H1 (cell line): ENCODE results near the gene BCL2. TPM values are rescaled to one million over a fixed set of nuclear protein-coding genes. Genes with fewer than 3 reads are reported as not detected.

Experiments
- CTCF ChIA-PET: fragments of 300-600 bp; sonication (Branson Sonifier 250); formaldehyde crosslinking; loops from one replicate; lab custom pipeline; 2021; ENCODE audit not compliant: partially characterized antibody; lab: Charles Lee
- POLR2A ChIA-PET: fragments of 300-600 bp; sonication (Branson Sonifier 250); formaldehyde crosslinking; loops from one replicate; lab custom pipeline; 2021; ENCODE audit warnings: inconsistent platforms; ENCODE audit not compliant: partially characterized antibody; lab: Charles Lee
- DNase-seq, 2 experiments: peaks; one replicate each; pipeline versions ENCODE4 v3.0.0 to v3.0.0-alpha.2; 2010 to 2022; ENCODE audit warnings: low spot score in 2 of 2, low read depth in 1 of 2, mixed read lengths in 1 of 2
- FAIRE-seq: peaks from 2 replicates; lab custom pipeline; 2011; peaks lifted over from hg19 to GRCh38; lab: Jason Lieb, UNC
- H2AFZ ChIP-seq: 2 replicates; pipeline ENCODE4 v1.8.1; 2012; ENCODE audit warnings: low read length, inconsistent platforms
- H2AK5ac ChIP-seq: 2 replicates; pipeline ENCODE4 v1.6.1; 2013; ENCODE audit warnings: low read depth, low read length
- H2BK120ac ChIP-seq: replicated peaks from 2 replicates; pipeline ENCODE3; 2013; ENCODE audit warnings: low read depth, low read length, inconsistent platforms
- H2BK12ac ChIP-seq: 2 replicates; pipeline ENCODE4 v1.6.1; 2013; ENCODE audit warnings: low read depth, low read length
- H2BK15ac ChIP-seq: 2 replicates; pipeline ENCODE4 v1.6.1; 2013; ENCODE audit warnings: low read length
- H2BK20ac ChIP-seq: 2 replicates; pipeline ENCODE4 v1.6.1; 2013; ENCODE audit warnings: low read length
- H2BK5ac ChIP-seq: 2 replicates; pipeline ENCODE4 v1.6.1; 2013; ENCODE audit warnings: low read depth, low read length
- H3K14ac ChIP-seq: 2 replicates; pipeline ENCODE4 v1.6.1; 2013; ENCODE audit warnings: inconsistent platforms; ENCODE audit not compliant: insufficient read length
- H3K18ac ChIP-seq: 2 replicates; pipeline ENCODE4 v1.6.1; 2013; ENCODE audit warnings: low read length; ENCODE audit errors: extremely low read depth
- H3K23ac ChIP-seq: 2 replicates; pipeline ENCODE4 v1.6.1; 2013; ENCODE audit warnings: inconsistent platforms; ENCODE audit not compliant: insufficient read length
- H3K23me2 ChIP-seq: 2 replicates; pipeline ENCODE4 v1.6.1; 2013; ENCODE audit warnings: low read depth, low read length
- H3K27ac ChIP-seq: 2 replicates; pipeline ENCODE4 v1.6.1; 2011; ENCODE audit warnings: low read depth, low read length, inconsistent platforms
- H3K27me3 ChIP-seq, 4 experiments: replicated peaks in 1 of 4; 1 replicate in 1 of 4; 2 replicates in 3 of 4; pipeline versions ENCODE4 v1.6.1 to v1.8.1; 2011 to 2013; ENCODE audit warnings: low read length in 3 of 4, mild to moderate bottlenecking in 3 of 4, inconsistent platforms in 2 of 4, mixed read lengths in 2 of 4, moderate library complexity in 1 of 4; ENCODE audit not compliant: control insufficient read depth in 3 of 4, insufficient read depth in 3 of 4; ENCODE audit errors: extremely low read depth in 1 of 4
- H3K36me3 ChIP-seq, 4 experiments: 2 replicates each; pipeline versions ENCODE4 v1.6.1 to v1.8.1; 2011 to 2013; ENCODE audit warnings: mild to moderate bottlenecking in 4 of 4, low read length in 3 of 4, moderate library complexity in 2 of 4, control low read depth in 1 of 4, inconsistent platforms in 1 of 4; ENCODE audit not compliant: insufficient read depth in 4 of 4, control insufficient read depth in 2 of 4
- H3K4ac ChIP-seq: replicated peaks from 2 replicates; pipeline ENCODE3; 2013; ENCODE audit warnings: low read length, low read depth, mixed read lengths, inconsistent platforms; ENCODE audit not compliant: insufficient read length
- H3K4me1 ChIP-seq, 4 experiments: replicated peaks in 1 of 4; 1 replicate in 1 of 4; 2 replicates in 3 of 4; pipeline versions ENCODE4 v1.6.1 to v1.8.1; 2011 to 2013; ENCODE audit warnings: low read length in 3 of 4, inconsistent platforms in 2 of 4, mixed read lengths in 1 of 4; ENCODE audit not compliant: insufficient read depth in 4 of 4, control insufficient read depth in 3 of 4
- H3K4me2 ChIP-seq, 2 experiments: 2 replicates each; pipeline versions ENCODE4 v1.6.1 to v1.8.1; 2011 to 2013; ENCODE audit warnings: low read depth in 2 of 2, low read length in 2 of 2, control low read depth in 1 of 2, inconsistent platforms in 1 of 2, mild to moderate bottlenecking in 1 of 2; ENCODE audit not compliant: insufficient read depth in 1 of 2
- H3K4me3 ChIP-seq, 4 experiments: fragments of 200-600, 300-600 bp in 1 of 4; sonication (generic), shearing (Covaris generic), sonication (Bioruptor Twin) in 1 of 4; 2 replicates each; pipeline versions ENCODE4 v1.5.1 to v1.8.1; 2011 to 2016; ENCODE audit warnings: low read length in 4 of 4, low read depth in 3 of 4, control low read depth in 2 of 4, inconsistent platforms in 2 of 4, mild to moderate bottlenecking in 2 of 4, mixed read lengths in 1 of 4, moderate library complexity in 1 of 4; ENCODE audit not compliant: insufficient read depth in 2 of 4; ENCODE audit errors: extremely low read depth in 1 of 4
- H3K56ac ChIP-seq: replicated peaks from 2 replicates; pipeline ENCODE3; 2013; ENCODE audit warnings: low read depth, mild to moderate bottlenecking, mixed read lengths, low read length, inconsistent platforms; ENCODE audit not compliant: insufficient read length
- H3K79me1 ChIP-seq: 2 replicates; pipeline ENCODE4 v1.6.1; 2013; ENCODE audit warnings: low read depth, low read length, control low read depth
- H3K79me2 ChIP-seq, 2 experiments: 2 replicates each; pipeline versions ENCODE4 v1.6.1 to v1.8.1; 2012 to 2013; ENCODE audit warnings: low read length in 2 of 2, mild to moderate bottlenecking in 2 of 2, inconsistent platforms in 1 of 2; ENCODE audit not compliant: insufficient read depth in 2 of 2, control insufficient read depth in 1 of 2
- H3K9ac ChIP-seq, 4 experiments: replicated peaks in 1 of 4; 1 replicate in 1 of 4; 2 replicates in 3 of 4; pipeline versions ENCODE4 v1.6.1 to v1.8.1; 2011 to 2013; ENCODE audit warnings: low read depth in 3 of 4, low read length in 3 of 4, control low read depth in 2 of 4, mild to moderate bottlenecking in 2 of 4, moderate library complexity in 2 of 4, inconsistent platforms in 1 of 4; ENCODE audit errors: extremely low read depth in 1 of 4
- H3K9me3 ChIP-seq, 2 experiments: 2 replicates each; pipeline versions ENCODE4 v1.6.1 to v1.8.1; 2012 to 2013; ENCODE audit warnings: mild to moderate bottlenecking in 2 of 2, moderate library complexity in 2 of 2, control low read depth in 1 of 2, inconsistent platforms in 1 of 2, low read depth in 1 of 2, low read length in 1 of 2, mixed read lengths in 1 of 2; ENCODE audit not compliant: insufficient read depth in 2 of 2
- H4K20me1 ChIP-seq, 2 experiments: replicated peaks in 1 of 2; 2 replicates each; pipeline versions ENCODE3 to v1.8.1; 2011 to 2013; ENCODE audit warnings: inconsistent platforms in 2 of 2, low read length in 2 of 2, mild to moderate bottlenecking in 1 of 2; ENCODE audit not compliant: insufficient read depth in 2 of 2, control insufficient read depth in 1 of 2
- H4K5ac ChIP-seq: 2 replicates; pipeline ENCODE4 v1.6.1; 2013; ENCODE audit warnings: low read length, low read depth, mixed read lengths, inconsistent platforms; ENCODE audit not compliant: insufficient read length
- H4K8ac ChIP-seq: 2 replicates; pipeline ENCODE4 v1.8.0; 2013; ENCODE audit warnings: mild to moderate bottlenecking, moderate library complexity, low read length, inconsistent platforms; ENCODE audit not compliant: insufficient read depth; ENCODE audit errors: extremely low read depth
- H4K91ac ChIP-seq: replicated peaks from 2 replicates; pipeline ENCODE3; 2013; ENCODE audit warnings: low read length, mixed read lengths, inconsistent platforms; ENCODE audit not compliant: insufficient read length
- CHD2 ChIP-seq: IDR thresholded peaks from 2 replicates; pipeline ENCODE4 v1.6.1; 2012; ENCODE audit warnings: low read length, improper control_type of control experiment
- SP4 ChIP-seq: IDR thresholded peaks from 2 replicates; pipeline ENCODE4 v1.6.1; 2012; ENCODE audit warnings: low read length, inconsistent platforms
- TAF1 ChIP-seq: IDR thresholded peaks from 2 replicates; pipeline ENCODE4 v1.6.1; 2011; ENCODE audit warnings: mild to moderate bottlenecking, low read depth, low read length
- WGBS, 2 experiments: shearing (Covaris generic) in 1 of 2; methylation state at CpG; one replicate each; pipeline versions ENCODE4 v1.1.6 to v1.1.7; 2013 to 2015; ENCODE audit warnings: low lambda C conversion rate in 2 of 2, mixed read lengths in 2 of 2, inconsistent platforms in 1 of 2, low coverage in 1 of 2, missing lambda C conversion rate in 1 of 2; ENCODE audit not compliant: insufficient replicate concordance in 2 of 2, insufficient coverage in 1 of 2, insufficient read length in 1 of 2; ENCODE audit errors: extremely low coverage in 1 of 2, missing lambda C conversion rate in 1 of 2; 5-methylcytosine and 5-hydroxymethylcytosine counted together
- polyA plus RNA-seq, 7 experiments: library from polyadenylated mRNA; depleted of rRNA in 3 of 7; stranded (reverse) in 5 of 7; unstranded in 2 of 7; fragments of >200 nt in 5 of 7; fragments of 200-250 nt in 2 of 7; gene quantifications; 1 replicate in 5 of 7; 2 replicates in 1 of 7; 4 replicates in 1 of 7; pipeline versions ENCODE4 v1.2.1 to v1.2.3, GENCODE V29; 2011 to 2013; ENCODE audit warnings: missing spikeins in 2 of 7, mixed read lengths in 2 of 7
- total RNA-seq: library from RNA; stranded (reverse); fragmentation: NEBNext Ultra II Directional; extraction: Animal tissue kit (Norgen Biotek cat#: 25700); gene quantifications from 2 replicates; pipeline ENCODE4 v1.2.1, GENCODE V29; 2021

BCL2 gene
- total and polyA plus RNA-seq, 2 of the 8 experiments (the other 6 are each of a cell fraction or from before 2014, with no cell fraction given), result 0.59 to 4.5 TPM

DNA sequence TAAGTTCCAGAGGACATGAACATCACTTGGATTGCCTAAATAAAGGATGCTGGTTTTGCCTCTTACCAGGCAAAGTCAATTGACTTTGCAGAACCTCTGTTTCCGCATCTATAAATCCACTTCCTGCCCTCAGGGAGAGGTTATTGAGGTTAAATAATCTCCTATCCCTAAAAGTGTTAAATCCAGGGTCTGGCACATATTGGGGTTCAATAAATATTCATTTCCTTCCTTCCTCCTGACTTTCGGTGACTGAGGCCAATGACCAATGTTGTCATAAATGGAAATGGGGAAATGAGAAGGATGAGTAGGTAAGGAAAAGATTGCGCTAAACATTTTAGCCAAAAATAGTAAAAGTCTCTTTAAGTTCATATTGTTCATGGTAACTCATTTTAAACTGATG is 16.0 kb downstream of the BCL2 start:
- Histone ChIP-seq H3K36me3 (no peaks in the 10 kb centered on the region), H2BK120ac (no peak overlapping the region), H2AFZ (no peak overlapping the region), H2BK5ac (no peak overlapping the region), H3K4me1 (no peaks in the 10 kb centered on the region), H3K4ac (no peak overlapping the region), H3K18ac (no peak overlapping the region), H4K5ac (no peak overlapping the region), H3K79me2 (no peaks in the 10 kb centered on the region), H2BK12ac (no peak overlapping the region), H3K56ac (no peak overlapping the region), H4K20me1 (no peaks in the 10 kb centered on the region), H3K4me3 (no peak overlapping the region), H3K79me1 (no peaks in the 10 kb centered on the region), H2BK20ac (no peak overlapping the region), H4K8ac (no peak overlapping the region), H3K14ac (no peak overlapping the region), H2BK15ac (no peak overlapping the region), H3K4me2 (no peak overlapping the region), H4K91ac (no peak overlapping the region), H3K9me3 (no peaks in the 10 kb centered on the region), H3K23ac (no peak overlapping the region), H3K27me3 (no peaks in the 10 kb centered on the region), H2AK5ac (no peak overlapping the region), H3K23me2 (no peaks in the 10 kb centered on the region), H3K27ac (no peak overlapping the region), H3K9ac (no peak overlapping the region)
- TF ChIP-seq TAF1 (no peak), CHD2 (no peak), SP4 (no peak)
- FAIRE-seq (no peak), DNase-seq (no peak)
- WGBS, 2 experiments, result 95% methylated on average over 3 of the region's 3 CpGs; no CpG with 5 or more reads in 1 of the 2 experiments
- ChIA-PET CTCF (interaction anchor here (0.6 kb wide), 1 partner anchor 20 kb away, joined by 3 read pairs; no protein-coding TSS in a partner anchor), POLR2A (no interaction called here)
